H9 (cell line): ENCODE measurements around the gene TTC28. TPM values are rescaled to one million over a fixed set of nuclear protein-coding genes. Genes with fewer than 3 reads are reported as not detected.

Experiments
- DNase-seq: peaks from one replicate; pipeline ENCODE4 v3.0.0-alpha.2; 2017
- H2AFZ ChIP-seq: one replicate; pipeline ENCODE4 v1.6.1; 2013; ENCODE audit warnings: mild to moderate bottlenecking, low read length, control low read depth, moderate library complexity
- H2AK5ac ChIP-seq: 2 replicates; pipeline ENCODE4 v1.6.1; 2013; ENCODE audit warnings: low read length, control low read depth, mixed read lengths; ENCODE audit not compliant: insufficient read length
- H2BK120ac ChIP-seq: one replicate; pipeline ENCODE4 v1.6.1; 2013; ENCODE audit warnings: low read depth, mild to moderate bottlenecking, low read length, control low read depth, inconsistent platforms; ENCODE audit not compliant: poor library complexity, severe bottlenecking
- H2BK12ac ChIP-seq: 2 replicates; pipeline ENCODE4 v1.6.1; 2013; ENCODE audit warnings: low read length, control low read depth, mixed read lengths, low read depth; ENCODE audit not compliant: insufficient read length
- H2BK15ac ChIP-seq: 2 replicates; pipeline ENCODE4 v1.6.1; 2013; ENCODE audit warnings: low read depth, low read length, control low read depth
- H2BK20ac ChIP-seq: one replicate; pipeline ENCODE4 v1.6.1; 2013; ENCODE audit warnings: low read depth, mild to moderate bottlenecking, low read length, control low read depth, inconsistent platforms; ENCODE audit not compliant: poor library complexity, severe bottlenecking
- H2BK5ac ChIP-seq: 2 replicates; pipeline ENCODE4 v1.6.1; 2013; ENCODE audit warnings: low read length, control low read depth, mixed read lengths; ENCODE audit not compliant: insufficient read length
- H3K14ac ChIP-seq: 2 replicates; pipeline ENCODE4 v1.6.1; 2013; ENCODE audit warnings: low read length, control low read depth; ENCODE audit not compliant: insufficient read depth
- H3K18ac ChIP-seq: 2 replicates; pipeline ENCODE4 v1.6.1; 2013; ENCODE audit warnings: low read depth, mild to moderate bottlenecking, mixed read lengths, low read length, control low read depth; ENCODE audit not compliant: insufficient read length
- H3K23ac ChIP-seq: 2 replicates; pipeline ENCODE4 v1.6.1; 2013; ENCODE audit warnings: low read length, control low read depth, mixed read lengths, low read depth; ENCODE audit not compliant: insufficient read length
- H3K23me2 ChIP-seq: 2 replicates; pipeline ENCODE4 v1.6.1; 2013; ENCODE audit warnings: low read depth, mild to moderate bottlenecking, mixed read lengths, low read length, control low read depth; ENCODE audit not compliant: insufficient read length, poor library complexity, severe bottlenecking
- H3K27ac ChIP-seq: 2 replicates; pipeline ENCODE4 v1.5.1; 2013; ENCODE audit warnings: low read length, control low read depth, mixed read lengths, low read depth; ENCODE audit not compliant: insufficient read length
- H3K27me3 ChIP-seq: 2 replicates; pipeline ENCODE4 v1.6.1; 2013; ENCODE audit warnings: low read length, control low read depth, inconsistent platforms; ENCODE audit not compliant: insufficient read depth
- H3K4ac ChIP-seq: 2 replicates; pipeline ENCODE4 v1.6.1; 2013; ENCODE audit warnings: low read depth, mild to moderate bottlenecking, control low read depth, inconsistent platforms, low read length, moderate library complexity
- H3K4me1 ChIP-seq: 2 replicates; pipeline ENCODE4 v1.6.1; 2013; ENCODE audit warnings: low read length, control low read depth, inconsistent platforms; ENCODE audit not compliant: insufficient read depth
- H3K4me2 ChIP-seq: 2 replicates; pipeline ENCODE4 v1.6.1; 2013; ENCODE audit warnings: low read length, control low read depth, mixed read lengths; ENCODE audit not compliant: insufficient read length, insufficient read depth
- H3K56ac ChIP-seq: 2 replicates; pipeline ENCODE4 v1.6.1; 2013; ENCODE audit warnings: low read depth, mild to moderate bottlenecking, mixed read lengths, low read length, control low read depth; ENCODE audit not compliant: insufficient read length
- H3K79me1 ChIP-seq: 2 replicates; pipeline ENCODE4 v1.6.1; 2013; ENCODE audit warnings: low read depth, mild to moderate bottlenecking, moderate library complexity, low read length, control low read depth, inconsistent platforms; ENCODE audit not compliant: insufficient read depth, poor library complexity, severe bottlenecking
- H3K79me2 ChIP-seq: 2 replicates; pipeline ENCODE4 v1.6.1; 2013; ENCODE audit warnings: low read length, control low read depth, inconsistent platforms; ENCODE audit not compliant: insufficient read depth
- H3K9ac ChIP-seq: 2 replicates; pipeline ENCODE4 v1.6.1; 2013; ENCODE audit warnings: low read length, control low read depth, mixed read lengths; ENCODE audit not compliant: insufficient read length; ENCODE audit errors: extremely low read depth
- H3K9me3 ChIP-seq: one replicate; pipeline ENCODE4 v1.6.1; 2013; ENCODE audit warnings: low read depth, low read length, inconsistent platforms; ENCODE audit not compliant: control insufficient read depth
- H3T11ph ChIP-seq: one replicate; pipeline ENCODE4 v1.6.1; 2013; ENCODE audit warnings: mild to moderate bottlenecking, low read length, control low read depth, inconsistent platforms
- H4K20me1 ChIP-seq: one replicate; pipeline ENCODE4 v1.6.1; 2013; ENCODE audit not compliant: control insufficient read depth, insufficient read length, insufficient read depth
- H4K5ac ChIP-seq: 2 replicates; pipeline ENCODE4 v1.6.1; 2013; ENCODE audit warnings: low read depth, mild to moderate bottlenecking, mixed read lengths, low read length, control low read depth; ENCODE audit not compliant: insufficient read length
- H4K8ac ChIP-seq: replicated peaks from 2 replicates; pipeline ENCODE4 v1.6.1; 2013; ENCODE audit warnings: low read length, control low read depth, mixed read lengths, low read depth; ENCODE audit not compliant: insufficient read length
- H4K91ac ChIP-seq: 2 replicates; pipeline ENCODE4 v1.6.1; 2013; ENCODE audit warnings: low read depth, mild to moderate bottlenecking, moderate library complexity, mixed read lengths, low read length, control low read depth; ENCODE audit not compliant: insufficient read length
- H3K27ac Mint-ChIP-seq, 3 experiments: 2 replicates in 2 of 3; 3 replicates in 1 of 3; pipeline ENCODE4 v1.8.0; 2020 to 2021; ENCODE audit warnings: mixed read lengths in 3 of 3, mild to moderate bottlenecking in 1 of 3, moderate library complexity in 1 of 3
- H3K27me3 Mint-ChIP-seq: 2 replicates; pipeline ENCODE4 v1.8.0; 2021; ENCODE audit warnings: low read depth, mild to moderate bottlenecking, moderate library complexity, mixed read lengths
- H3K36me3 Mint-ChIP-seq, 3 experiments: 2 replicates in 2 of 3; 3 replicates in 1 of 3; pipeline ENCODE4 v1.8.0; 2020 to 2021; ENCODE audit warnings: low read depth in 3 of 3, mixed read lengths in 3 of 3; ENCODE audit not compliant: insufficient read depth in 1 of 3
- H3K4me1 Mint-ChIP-seq, 2 experiments: 2 replicates each; pipeline ENCODE4 v1.8.0; 2020; ENCODE audit warnings: mixed read lengths in 2 of 2
- H3K4me3 Mint-ChIP-seq, 2 experiments: 2 replicates in 1 of 2; 3 replicates in 1 of 2; pipeline ENCODE4 v1.8.0; 2020 to 2021; ENCODE audit warnings: mild to moderate bottlenecking in 2 of 2, mixed read lengths in 2 of 2, moderate library complexity in 1 of 2
- H3K9me3 Mint-ChIP-seq, 2 experiments: 2 replicates in 1 of 2; 3 replicates in 1 of 2; pipeline ENCODE4 v1.8.0; 2020; ENCODE audit warnings: mild to moderate bottlenecking in 2 of 2, mixed read lengths in 2 of 2, moderate library complexity in 1 of 2
- CTCF ChIP-seq: fragments of 200-600 bp; sonication (generic); conservative IDR thresholded peaks from 3 replicates; pipeline ENCODE4 v1.8.0; 2021; ENCODE audit warnings: antibody characterized with exemption, mild to moderate bottlenecking
- WGBS: extraction: QIAGEN DNeasy Blood & Tissue Kit; methylation state at CpG from one replicate; pipeline ENCODE4 v1.1.7; 2013; ENCODE audit warnings: missing lambda C conversion rate, low lambda C conversion rate, mixed read lengths; ENCODE audit not compliant: insufficient read length; ENCODE audit errors: extremely low coverage; 5-methylcytosine and 5-hydroxymethylcytosine counted together
- total RNA-seq: library from RNA; stranded (reverse); gene quantifications from 2 replicates; pipeline ENCODE4 v1.2.1, GENCODE V29; 2021

The TTC28 gene
- total RNA-seq, 1 experiment from 2014 or later: 13.6 TPM

GRCh38 chr22:28013611-28014010 lies 666.0 kb downstream of the TTC28 start:
- Histone ChIP-seq H2BK120ac (no peak overlapping the region), H3K79me2 (no peaks in the 10 kb centered on the region), H3K79me1 (no peaks in the 10 kb centered on the region), H3K27me3 (no peaks in the 10 kb centered on the region), H3K23me2 (no peaks in the 10 kb centered on the region), H4K91ac (no peak overlapping the region), H2BK15ac (no peak overlapping the region), H3T11ph (no peak overlapping the region), H4K8ac (no peak overlapping the region), H3K4me2 (no peak overlapping the region), H2AFZ (no peak overlapping the region), H3K27ac (no peak overlapping the region), H4K20me1 (no peaks in the 10 kb centered on the region), H3K18ac (no peak overlapping the region), H4K5ac (no peak overlapping the region), H3K23ac (no peak overlapping the region), H3K9me3 (no peaks in the 10 kb centered on the region), H3K9ac (no peak overlapping the region), H2BK20ac (no peak overlapping the region), H3K4ac (no peak overlapping the region), H3K14ac (no peak overlapping the region), H2BK5ac (no peak overlapping the region), H3K56ac (no peak overlapping the region), H3K4me1 (no peaks in the 10 kb centered on the region), H2BK12ac (no peak overlapping the region), H2AK5ac (no peak overlapping the region)
- Mint-ChIP-seq H3K4me3 (no peak overlapping the region), H3K27me3 (no peaks in the 10 kb centered on the region; the same call in 1 of the 2 replicates), H3K36me3 (no peaks in the 10 kb centered on the region; a peak in 1 of 7 replicates), H3K27ac (no peak overlapping the region), H3K9me3 (no peaks in the 10 kb centered on the region), H3K4me1 (peaks cover 5 to 13% of the 10 kb centered on the region in 2 experiments; a peak in 3 of 4 replicates)
- no peak for TF ChIP-seq CTCF
- no CpG with 5 or more reads among the region's 12 CpGs for WGBS
- no peak for DNase-seq
